Osteoblast (primary cell): ENCODE results near the gene SPHK2. TPM values are rescaled to one million over a fixed set of nuclear protein-coding genes. Genes with fewer than 3 reads are reported as not detected.
A peak's percentile ranks its signal among the peaks of the same experiment; 100 is the strongest.

ENCODE experiments used
- DNase-seq: peaks from one replicate; pipeline ENCODE4 v3.0.0; 2011; ENCODE audit warnings: low spot score, mixed read lengths; ENCODE audit not compliant: insufficient read length; ENCODE audit errors: missing footprints
- H2AFZ ChIP-seq: 2 replicates; pipeline ENCODE4 v1.6.0; 2011; ENCODE audit warnings: mild to moderate bottlenecking, low read length
- H3K27ac ChIP-seq: 2 replicates; pipeline ENCODE4 v1.5.1; 2011; ENCODE audit warnings: mild to moderate bottlenecking, low read depth, low read length, moderate library complexity
- H3K27me3 ChIP-seq: 2 replicates; pipeline ENCODE4 v1.6.0; 2012; ENCODE audit warnings: mild to moderate bottlenecking, control low read depth, inconsistent platforms, low read length, moderate library complexity; ENCODE audit not compliant: insufficient read depth
- H3K36me3 ChIP-seq: 2 replicates; pipeline ENCODE4 v1.5.1; 2011; ENCODE audit warnings: mild to moderate bottlenecking, low read length, control low read depth, moderate library complexity; ENCODE audit not compliant: insufficient read depth
- H3K4me1 ChIP-seq: 2 replicates; pipeline ENCODE4 v1.5.1; 2011; ENCODE audit warnings: mild to moderate bottlenecking, low read length, control low read depth, moderate library complexity; ENCODE audit not compliant: insufficient read depth
- H3K4me2 ChIP-seq: 2 replicates; pipeline ENCODE4 v1.6.0; 2011; ENCODE audit warnings: mild to moderate bottlenecking, low read length; ENCODE audit not compliant: insufficient read depth
- H3K4me3 ChIP-seq: fragments of 200-600 bp; sonication (generic); 3 replicates; pipeline ENCODE4 v1.5.1; 2012; ENCODE audit warnings: mild to moderate bottlenecking, low read length, inconsistent platforms; ENCODE audit not compliant: insufficient read depth
- H3K79me2 ChIP-seq: 2 replicates; pipeline ENCODE4 v1.6.0; 2012; ENCODE audit warnings: mild to moderate bottlenecking, low read length, control low read depth, inconsistent platforms; ENCODE audit not compliant: insufficient read depth
- H3K9me3 ChIP-seq: 2 replicates; pipeline ENCODE4 v1.5.1; 2011; ENCODE audit warnings: low read depth, low read length, control low read depth
- H4K20me1 ChIP-seq: 2 replicates; pipeline ENCODE4 v1.6.0; 2012; ENCODE audit warnings: mild to moderate bottlenecking, low read length, control low read depth; ENCODE audit not compliant: insufficient read depth
- CTCF ChIP-seq: IDR thresholded peaks from 2 replicates; pipeline ENCODE4 v1.5.1; 2011; ENCODE audit warnings: mild to moderate bottlenecking, low read depth, low read length, moderate library complexity; ENCODE audit errors: extremely low read depth
- total RNA-seq: library from RNA; depleted of rRNA; stranded (reverse); fragments of >200 nt; gene quantifications from 2 replicates; pipeline ENCODE4 v1.2.3, GENCODE V29; 2012

Gene SPHK2
- 13.0 and 13.3 TPM in 2 replicates for total RNA-seq

- Histone ChIP-seq H3K4me2 (peak within 1 kb of the TSS; percentile 88), H3K9me3 (no peaks in the 10 kb centered on the region), H2AFZ (peak within 1 kb of the TSS; percentile 86), H3K4me1 (peaks cover 29% of the 10 kb centered on the region), H3K79me2 (peaks cover 48% of the 10 kb centered on the region), H3K27ac (peak within 1 kb of the TSS; percentile 93), H3K27me3 (no peaks in the 10 kb centered on the region), H3K36me3 (peaks cover 35% of the 10 kb centered on the region), H3K4me3 (peak within 1 kb of the TSS; percentile 100), H4K20me1 (peaks cover 41% of the 10 kb centered on the region)
- no peak for TF ChIP-seq CTCF
- peak; percentile 99 for DNase-seq
Observed at GRCh38 chr19:48618916-48619691, at the start of gene SPHK2, which contains the start of gene RPL18. TSS of gene SPHK2 (plus strand) at chr19:48619506. CDS start at chr19:48620515, 1,009 bp downstream. TSS of gene RPL18 (minus strand) at chr19:48619178. CDS start at chr19:48619143, 35 bp downstream.

- peak; percentile 19 for DNase-seq
Observed at GRCh38 chr19:48569814-48570213, 49.5 kb upstream of the SPHK2 start.

GRCh38 chr19:48571378-48572162, 47.7 kb upstream of the SPHK2 start:
- no peak for DNase-seq
- TF ChIP-seq CTCF, result no peak
- H3K36me3 ChIP-seq, result no peaks in the 10 kb centered on the region
- no peaks in the 10 kb centered on the region for H3K27me3 ChIP-seq
- no peaks in the 10 kb centered on the region for H3K79me2 ChIP-seq
- H3K4me1 ChIP-seq, result peaks cover 14% of the 10 kb centered on the region
- no peaks in the 10 kb centered on the region for H4K20me1 ChIP-seq
- H3K27ac ChIP-seq, result no peak overlapping the region
- H3K4me2 ChIP-seq, result no peak overlapping the region
- H2AFZ ChIP-seq, result no peak overlapping the region
- no peak overlapping the region for H3K4me3 ChIP-seq
- H3K9me3 ChIP-seq, result no peaks in the 10 kb centered on the region

More at GRCh38 chr19:48569814-48570213, 49.5 kb upstream of the SPHK2 start:
- no peaks in the 10 kb centered on the region for H3K9me3 ChIP-seq
- H4K20me1 ChIP-seq, result no peaks in the 10 kb centered on the region
- no peak for TF ChIP-seq CTCF
- no peak overlapping the region for H2AFZ ChIP-seq
- no peaks in the 10 kb centered on the region for H3K79me2 ChIP-seq
- no peak overlapping the region for H3K27ac ChIP-seq
- no peak overlapping the region for H3K4me2 ChIP-seq
- no peak overlapping the region for H3K4me3 ChIP-seq
- no peaks in the 10 kb centered on the region for H3K36me3 ChIP-seq
- H3K4me1 ChIP-seq, result peaks cover 14% of the 10 kb centered on the region
- H3K27me3 ChIP-seq, result no peaks in the 10 kb centered on the region

GRCh38 chr19:48573163-48573505, 46.2 kb upstream of the SPHK2 start:
- Histone ChIP-seq H3K9me3 (no peaks in the 10 kb centered on the region), H3K4me3 (no peak overlapping the region), H3K4me1 (peaks cover 9% of the 10 kb centered on the region), H3K27me3 (no peaks in the 10 kb centered on the region), H4K20me1 (no peaks in the 10 kb centered on the region), H3K36me3 (no peaks in the 10 kb centered on the region), H3K27ac (no peak overlapping the region), H2AFZ (no peak overlapping the region), H3K79me2 (no peaks in the 10 kb centered on the region), H3K4me2 (no peak overlapping the region)
- no peak for TF ChIP-seq CTCF
- no peak for DNase-seq
